WTC11 (cell line): ENCODE data around the gene KSR2. TPM values are rescaled to one million over a fixed set of nuclear protein-coding genes. Genes with fewer than 3 reads are reported as not detected.

ENCODE experiments used
- ATAC-seq: fragments of 200-7000 bp; cut with Tn5 transposase; 2 replicates; pipeline ENCODE4 v1.10.0; 2021; ENCODE audit warnings: mild to moderate bottlenecking, moderate library complexity
- CTCF ChIA-PET: fragments of 300-600 bp; sonication (Branson Sonifier 250); formaldehyde crosslinking; loops from one replicate; lab custom pipeline; 2021; ENCODE audit warnings: antibody characterized with exemption; lab: Charles Lee
- POLR2A ChIA-PET: fragments of 350-600 bp; sonication (Branson Sonifier 250); formaldehyde crosslinking; loops from one replicate; lab custom pipeline; 2021; ENCODE audit warnings: antibody characterized with exemption; lab: Charles Lee
- DNase-seq: peaks from one replicate; pipeline ENCODE4 v3.0.0; 2021; ENCODE audit warnings: low spot score
- H3K27ac Mint-ChIP-seq: 2 replicates; pipeline ENCODE4 v1.8.0; 2021; ENCODE audit warnings: mixed read lengths
- H3K27me3 Mint-ChIP-seq: 2 replicates; pipeline ENCODE4 v1.8.0; 2021; ENCODE audit warnings: low read depth, mild to moderate bottlenecking, moderate library complexity, mixed read lengths
- H3K36me3 Mint-ChIP-seq: 2 replicates; pipeline ENCODE4 v1.8.0; 2021; ENCODE audit warnings: mixed read lengths
- H3K4me1 Mint-ChIP-seq: 2 replicates; pipeline ENCODE4 v1.8.0; 2022; ENCODE audit warnings: mixed read lengths
- H3K4me3 Mint-ChIP-seq: 2 replicates; pipeline ENCODE4 v1.8.0; 2021; ENCODE audit warnings: mild to moderate bottlenecking, moderate library complexity, mixed read lengths
- H3K9me3 Mint-ChIP-seq: 2 replicates; pipeline ENCODE4 v1.8.0; 2021; ENCODE audit warnings: mixed read lengths
- ATF1 ChIP-seq: sonication (generic); formaldehyde crosslinking; IDR thresholded peaks from 2 replicates; pipeline ENCODE4 v1.8.1; 2023; ENCODE audit warnings: mild to moderate bottlenecking, moderate library complexity, missing genetic modification reagents
- ATF6 ChIP-seq: sonication (generic); formaldehyde crosslinking; IDR thresholded peaks from 2 replicates; pipeline ENCODE4 v1.8.1; 2023; ENCODE audit warnings: mild to moderate bottlenecking, missing genetic modification reagents
- CBFB ChIP-seq: sonication (generic); formaldehyde crosslinking; IDR thresholded peaks from 2 replicates; pipeline ENCODE4 v1.8.1; 2022; ENCODE audit warnings: mild to moderate bottlenecking, low read depth, missing genetic modification reagents
- EMX1 ChIP-seq: fragments of 250-450 bp; sonication (Bioruptor Pico); IDR thresholded peaks from 2 replicates; pipeline ENCODE4 v1.8.0; 2021; ENCODE audit warnings: mild to moderate bottlenecking
- JUN ChIP-seq: sonication (generic); formaldehyde crosslinking; IDR thresholded peaks from 2 replicates; pipeline ENCODE4 v1.8.0; 2023; ENCODE audit warnings: mild to moderate bottlenecking, missing genetic modification reagents
- MAX ChIP-seq: sonication (generic); formaldehyde crosslinking; IDR thresholded peaks from 2 replicates; pipeline ENCODE4 v1.8.0; 2022; ENCODE audit warnings: mild to moderate bottlenecking, missing genetic modification reagents
- NR3C1 ChIP-seq: sonication (generic); formaldehyde crosslinking; conservative IDR thresholded peaks from 2 replicates; pipeline ENCODE4 v1.8.1; 2023; ENCODE audit warnings: low read depth, mild to moderate bottlenecking, missing genetic modification reagents
- PRRX2 ChIP-seq: fragments of 250-450 bp; sonication (Bioruptor Pico); IDR thresholded peaks from 2 replicates; pipeline ENCODE4 v1.8.0; 2021; ENCODE audit warnings: mild to moderate bottlenecking
- SMAD3 ChIP-seq: sonication (generic); formaldehyde crosslinking; IDR thresholded peaks from 2 replicates; pipeline ENCODE4 v1.8.0; 2022; ENCODE audit warnings: missing genetic modification reagents, mild to moderate bottlenecking, borderline replicate concordance
- STAT6 ChIP-seq: sonication (generic); formaldehyde crosslinking; conservative IDR thresholded peaks from 2 replicates; pipeline ENCODE4 v1.8.1; 2023; ENCODE audit warnings: mild to moderate bottlenecking, low read depth, missing genetic modification reagents, moderate library complexity
- TP53 ChIP-seq: sonication (generic); formaldehyde crosslinking; IDR thresholded peaks from 2 replicates; pipeline ENCODE4 v1.8.1; 2023; ENCODE audit warnings: mild to moderate bottlenecking, missing genetic modification reagents
- USF1 ChIP-seq: sonication (generic); formaldehyde crosslinking; IDR thresholded peaks from 2 replicates; pipeline ENCODE4 v1.8.0; 2022; ENCODE audit warnings: mild to moderate bottlenecking, missing genetic modification reagents
- ZNF317 ChIP-seq: sonication (generic); formaldehyde crosslinking; IDR thresholded peaks from 2 replicates; pipeline ENCODE4 v1.8.1; 2023; ENCODE audit warnings: low read depth, mild to moderate bottlenecking, moderate library complexity, missing genetic modification reagents, borderline replicate concordance
- ZNF423 ChIP-seq: fragments of 250-450 bp; sonication (Bioruptor Pico); IDR thresholded peaks from 2 replicates; pipeline ENCODE4 v2.1.2; 2022; ENCODE audit warnings: mild to moderate bottlenecking, moderate library complexity
- ZNF671 ChIP-seq: fragments of 250-450 bp; sonication (Bioruptor Pico); IDR thresholded peaks from 2 replicates; pipeline ENCODE4 v1.8.0; 2021; ENCODE audit warnings: mild to moderate bottlenecking
- total RNA-seq: library from RNA; stranded (reverse); gene quantifications from 3 replicates; pipeline ENCODE4 v1.2.3, GENCODE V29; 2021
- TF ChIP-seq, protein P1 (sequence below): fragments of 250-450 bp; sonication (Bioruptor Pico); conservative IDR thresholded peaks from 2 replicates; pipeline ENCODE4 v1.9.0; 2021; ENCODE audit warnings: mild to moderate bottlenecking
- TF ChIP-seq, protein P2 (sequence below): fragments of 250-450 bp; sonication (Bioruptor Pico); IDR thresholded peaks from 2 replicates; pipeline ENCODE4 v1.9.0; 2021; ENCODE audit warnings: mild to moderate bottlenecking
- TF ChIP-seq, protein P3 (sequence below): sonication (generic); formaldehyde crosslinking; IDR thresholded peaks from 2 replicates; pipeline ENCODE4 v1.8.0; 2022; ENCODE audit warnings: mild to moderate bottlenecking, missing genetic modification reagents
- TF ChIP-seq, protein P4 (sequence below): sonication (generic); formaldehyde crosslinking; IDR thresholded peaks from 2 replicates; pipeline ENCODE4 v1.8.0; 2023; ENCODE audit warnings: mild to moderate bottlenecking, missing genetic modification reagents

Gene KSR2
- total RNA-seq, 1 experiment from 2014 or later: 2.4 TPM

DNA sequence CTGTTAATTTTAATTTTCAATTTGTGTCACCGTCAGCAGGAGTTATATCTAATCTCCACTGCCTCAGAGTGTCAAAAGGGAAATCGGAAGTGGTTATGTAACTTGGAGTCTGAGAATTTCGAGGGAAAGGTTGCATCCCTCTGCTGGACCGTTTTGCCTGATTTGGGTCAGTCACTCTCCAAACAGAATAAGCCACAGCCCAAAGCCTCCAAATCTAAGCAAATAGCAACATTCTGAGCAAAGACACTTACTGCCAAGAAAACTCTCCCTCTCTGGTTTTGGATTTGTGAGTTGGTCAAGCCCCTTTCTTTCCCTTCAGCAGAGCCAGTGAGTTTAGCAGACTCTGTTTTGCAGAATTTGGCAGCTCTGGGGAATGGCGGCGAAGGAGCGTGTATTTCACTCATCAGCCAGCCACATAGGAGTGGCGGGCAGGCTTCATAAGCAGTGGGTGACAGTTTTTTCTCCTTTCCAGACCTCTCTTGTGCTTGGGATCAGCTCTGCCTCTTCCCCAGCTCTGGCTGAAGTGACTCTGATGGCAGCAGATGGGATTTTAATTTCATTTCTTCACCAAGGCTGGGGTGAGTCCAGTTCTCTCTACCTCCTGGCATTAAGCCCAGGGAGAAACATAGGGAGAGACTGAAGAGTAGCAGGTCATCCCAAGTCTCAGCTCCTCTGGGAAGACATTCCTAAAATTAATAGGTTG lies 388.6 kb downstream of the KSR2 start (continued):
- TF ChIP-seq ATF6 (CRISPR knock-in tag): no peak
- TF ChIP-seq, protein P1, sequence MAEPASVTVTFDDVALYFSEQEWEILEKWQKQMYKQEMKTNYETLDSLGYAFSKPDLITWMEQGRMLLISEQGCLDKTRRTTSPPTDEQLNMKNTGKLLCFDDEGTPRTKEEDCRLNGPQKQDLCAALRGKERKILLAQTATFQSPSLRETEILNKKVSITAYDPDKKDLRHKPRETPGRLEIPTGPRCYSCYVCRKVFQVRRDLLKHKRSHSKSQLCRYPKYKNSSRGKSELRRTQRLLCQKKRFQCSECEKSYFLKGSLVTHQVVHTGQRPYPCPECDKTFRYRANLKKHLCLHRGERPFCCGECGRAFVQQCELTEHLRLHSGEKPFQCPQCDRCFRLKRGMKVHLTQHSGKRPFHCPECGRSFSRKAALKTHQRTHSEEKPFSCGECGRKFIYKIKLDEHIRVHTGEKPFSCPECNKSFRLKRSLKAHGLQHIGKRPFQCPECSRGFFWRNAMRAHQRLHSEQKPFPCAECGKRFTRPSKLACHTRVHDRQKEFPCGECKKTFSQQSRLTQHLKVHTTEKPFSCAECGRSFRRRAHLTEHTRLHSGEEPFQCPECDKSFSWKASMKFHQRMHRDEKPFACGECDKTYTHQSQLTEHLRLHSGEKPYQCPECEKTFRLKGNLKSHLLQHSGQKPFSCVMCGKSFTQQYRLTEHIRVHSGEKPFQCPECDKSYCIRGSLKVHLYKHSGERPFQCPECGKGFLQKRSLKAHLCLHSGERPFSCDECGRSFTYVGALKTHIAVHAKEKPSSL: no peak
- no peak for TF ChIP-seq JUN
- no peak for TF ChIP-seq USF1 (CRISPR knock-in tag)
- TF ChIP-seq, protein P2, sequence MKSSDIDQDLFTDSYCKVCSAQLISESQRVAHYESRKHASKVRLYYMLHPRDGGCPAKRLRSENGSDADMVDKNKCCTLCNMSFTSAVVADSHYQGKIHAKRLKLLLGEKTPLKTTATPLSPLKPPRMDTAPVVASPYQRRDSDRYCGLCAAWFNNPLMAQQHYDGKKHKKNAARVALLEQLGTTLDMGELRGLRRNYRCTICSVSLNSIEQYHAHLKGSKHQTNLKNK (CRISPR knock-in tag): no peak
- no peak for TF ChIP-seq ZNF317 (CRISPR knock-in tag)

- ATAC-seq (no peak), DNase-seq (no peak)
- Mint-ChIP-seq H3K27ac (peak overlapping the region; percentile 42; the same call in 1 of the 2 replicates), H3K27me3 (no peaks in the 10 kb centered on the region), H3K4me1 (peaks cover 26% of the 10 kb centered on the region), H3K4me3 (no peak overlapping the region), H3K9me3 (no peaks in the 10 kb centered on the region), H3K36me3 (no peaks in the 10 kb centered on the region)
- CTCF ChIA-PET: no interaction called here
- POLR2A ChIA-PET: no interaction called here
- TF ChIP-seq ZNF423 (CRISPR knock-in tag) (no peak), EMX1 (CRISPR knock-in tag) (no peak), TP53 (CRISPR knock-in tag) (no peak), ZNF671 (no peak), PRRX2 (CRISPR knock-in tag) (no peak), CBFB (CRISPR knock-in tag) (no peak), ATF1 (no peak), SMAD3 (CRISPR knock-in tag) (no peak), MAX (CRISPR knock-in tag) (no peak), NR3C1 (CRISPR knock-in tag) (no peak), STAT6 (CRISPR knock-in tag) (no peak)
- TF ChIP-seq, protein P3, sequence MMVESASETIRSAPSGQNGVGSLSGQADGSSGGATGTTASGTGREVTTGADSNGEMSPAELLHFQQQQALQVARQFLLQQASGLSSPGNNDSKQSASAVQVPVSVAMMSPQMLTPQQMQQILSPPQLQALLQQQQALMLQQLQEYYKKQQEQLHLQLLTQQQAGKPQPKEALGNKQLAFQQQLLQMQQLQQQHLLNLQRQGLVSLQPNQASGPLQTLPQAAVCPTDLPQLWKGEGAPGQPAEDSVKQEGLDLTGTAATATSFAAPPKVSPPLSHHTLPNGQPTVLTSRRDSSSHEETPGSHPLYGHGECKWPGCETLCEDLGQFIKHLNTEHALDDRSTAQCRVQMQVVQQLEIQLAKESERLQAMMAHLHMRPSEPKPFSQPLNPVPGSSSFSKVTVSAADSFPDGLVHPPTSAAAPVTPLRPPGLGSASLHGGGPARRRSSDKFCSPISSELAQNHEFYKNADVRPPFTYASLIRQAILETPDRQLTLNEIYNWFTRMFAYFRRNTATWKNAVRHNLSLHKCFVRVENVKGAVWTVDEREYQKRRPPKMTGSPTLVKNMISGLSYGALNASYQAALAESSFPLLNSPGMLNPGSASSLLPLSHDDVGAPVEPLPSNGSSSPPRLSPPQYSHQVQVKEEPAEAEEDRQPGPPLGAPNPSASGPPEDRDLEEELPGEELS (CRISPR knock-in tag): no peak
- TF ChIP-seq, protein P4, sequence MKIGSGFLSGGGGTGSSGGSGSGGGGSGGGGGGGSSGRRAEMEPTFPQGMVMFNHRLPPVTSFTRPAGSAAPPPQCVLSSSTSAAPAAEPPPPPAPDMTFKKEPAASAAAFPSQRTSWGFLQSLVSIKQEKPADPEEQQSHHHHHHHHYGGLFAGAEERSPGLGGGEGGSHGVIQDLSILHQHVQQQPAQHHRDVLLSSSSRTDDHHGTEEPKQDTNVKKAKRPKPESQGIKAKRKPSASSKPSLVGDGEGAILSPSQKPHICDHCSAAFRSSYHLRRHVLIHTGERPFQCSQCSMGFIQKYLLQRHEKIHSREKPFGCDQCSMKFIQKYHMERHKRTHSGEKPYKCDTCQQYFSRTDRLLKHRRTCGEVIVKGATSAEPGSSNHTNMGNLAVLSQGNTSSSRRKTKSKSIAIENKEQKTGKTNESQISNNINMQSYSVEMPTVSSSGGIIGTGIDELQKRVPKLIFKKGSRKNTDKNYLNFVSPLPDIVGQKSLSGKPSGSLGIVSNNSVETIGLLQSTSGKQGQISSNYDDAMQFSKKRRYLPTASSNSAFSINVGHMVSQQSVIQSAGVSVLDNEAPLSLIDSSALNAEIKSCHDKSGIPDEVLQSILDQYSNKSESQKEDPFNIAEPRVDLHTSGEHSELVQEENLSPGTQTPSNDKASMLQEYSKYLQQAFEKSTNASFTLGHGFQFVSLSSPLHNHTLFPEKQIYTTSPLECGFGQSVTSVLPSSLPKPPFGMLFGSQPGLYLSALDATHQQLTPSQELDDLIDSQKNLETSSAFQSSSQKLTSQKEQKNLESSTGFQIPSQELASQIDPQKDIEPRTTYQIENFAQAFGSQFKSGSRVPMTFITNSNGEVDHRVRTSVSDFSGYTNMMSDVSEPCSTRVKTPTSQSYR (CRISPR knock-in tag): no peak
Observed at GRCh38 chr12:117577122-117577657, 391.6 kb downstream of the KSR2 start.
